Breast epithelium (tissue), 3 donors: ENCODE measurements around the gene CA14.
"Not testable (repeated sequence)": the region's sequence is repeated elsewhere in the genome, so short reads cannot be mapped to it uniquely, and the experiment has no call there.

ENCODE experiments used
- POLR2A ChIP-seq: fragments of 450-650 bp; IDR thresholded peaks from one replicate; pipeline ENCODE4 v1.6.1; 2016; ENCODE audit warnings: antibody characterized with exemption, mild to moderate bottlenecking, moderate library complexity
- TF ChIP-seq, protein P1 (sequence below), 3 donors: fragments of 450-650 bp; IDR thresholded peaks; one replicate each; pipeline ENCODE4 v1.5.1; 2016 to 2017; ENCODE audit warnings: antibody characterized with exemption in 3 of 3, mild to moderate bottlenecking in 3 of 3, moderate library complexity in 3 of 3

DNA sequence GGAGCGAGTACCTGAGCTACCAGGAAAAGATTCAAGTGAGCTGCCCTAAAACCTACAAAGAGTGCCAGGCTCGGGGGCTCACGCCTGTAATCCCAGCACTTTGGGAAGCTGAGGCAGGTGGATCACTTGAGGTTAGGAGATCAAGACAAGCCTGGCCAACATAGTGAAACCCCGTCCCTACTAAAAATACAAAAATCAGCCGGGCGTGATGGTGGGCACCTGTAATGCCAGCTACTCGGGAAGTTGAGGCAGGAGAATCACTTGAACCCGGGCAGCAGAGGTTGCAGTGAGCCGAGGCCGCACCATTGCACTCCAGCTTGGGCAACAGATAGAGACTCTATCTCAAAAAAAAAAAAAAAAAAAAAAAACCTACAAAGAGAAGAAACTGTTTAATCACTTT is 24.7 kb upstream of the CA14 start:
- TF ChIP-seq, protein P1, sequence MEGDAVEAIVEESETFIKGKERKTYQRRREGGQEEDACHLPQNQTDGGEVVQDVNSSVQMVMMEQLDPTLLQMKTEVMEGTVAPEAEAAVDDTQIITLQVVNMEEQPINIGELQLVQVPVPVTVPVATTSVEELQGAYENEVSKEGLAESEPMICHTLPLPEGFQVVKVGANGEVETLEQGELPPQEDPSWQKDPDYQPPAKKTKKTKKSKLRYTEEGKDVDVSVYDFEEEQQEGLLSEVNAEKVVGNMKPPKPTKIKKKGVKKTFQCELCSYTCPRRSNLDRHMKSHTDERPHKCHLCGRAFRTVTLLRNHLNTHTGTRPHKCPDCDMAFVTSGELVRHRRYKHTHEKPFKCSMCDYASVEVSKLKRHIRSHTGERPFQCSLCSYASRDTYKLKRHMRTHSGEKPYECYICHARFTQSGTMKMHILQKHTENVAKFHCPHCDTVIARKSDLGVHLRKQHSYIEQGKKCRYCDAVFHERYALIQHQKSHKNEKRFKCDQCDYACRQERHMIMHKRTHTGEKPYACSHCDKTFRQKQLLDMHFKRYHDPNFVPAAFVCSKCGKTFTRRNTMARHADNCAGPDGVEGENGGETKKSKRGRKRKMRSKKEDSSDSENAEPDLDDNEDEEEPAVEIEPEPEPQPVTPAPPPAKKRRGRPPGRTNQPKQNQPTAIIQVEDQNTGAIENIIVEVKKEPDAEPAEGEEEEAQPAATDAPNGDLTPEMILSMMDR (IDR thresholded peaks at IDR 0.05) = not testable (repeated sequence)
- not testable (repeated sequence) for TF ChIP-seq POLR2A
